Heart right ventricle (tissue), 16 donors: ENCODE data around the gene FAM193B. TPM values are rescaled to one million over a fixed set of nuclear protein-coding genes. Genes with fewer than 3 reads are reported as not detected.

Source experiments
- ATAC-seq, 8 donors: fragments of 200-7000 bp; cut with Tn5 transposase; one replicate each; pipeline ENCODE4 v1.9.1; 2020; ENCODE audit warnings: mild to moderate bottlenecking in 8 of 8, moderate library complexity in 8 of 8, moderate number of reproducible peaks in 1 of 8
- DNase-seq, 2 donors: peaks; one replicate each; pipeline ENCODE4 v3.0.0-alpha.2; 2020
- H3K27ac ChIP-seq, 10 donors: fragments of 200-600 bp; sonication (generic) in 2 of 10; one replicate each; pipeline versions ENCODE4 v1.5.0 to v1.8.0; 2020 to 2022; ENCODE audit warnings: mild to moderate bottlenecking in 3 of 10
- H3K27me3 ChIP-seq, 7 donors: fragments of 200-600 bp; one replicate each; pipeline ENCODE4 v1.8.0; 2021 to 2022; ENCODE audit warnings: mild to moderate bottlenecking in 2 of 7
- H3K36me3 ChIP-seq, 9 donors: fragments of 200-600 bp; sonication (generic) in 1 of 9; one replicate each; pipeline versions ENCODE4 v1.5.0 to v1.8.0; 2020 to 2022; ENCODE audit warnings: mild to moderate bottlenecking in 2 of 9
- H3K4me1 ChIP-seq, 9 donors: fragments of 200-600 bp; sonication (generic) in 1 of 9; one replicate each; pipeline versions ENCODE4 v1.5.0 to v1.8.0; 2020 to 2022; ENCODE audit warnings: mild to moderate bottlenecking in 4 of 9
- H3K4me3 ChIP-seq, 10 donors: fragments of 200-600 bp; sonication (generic) in 2 of 10; one replicate each; pipeline versions ENCODE4 v1.5.0 to v1.8.0; 2020 to 2022; ENCODE audit warnings: mild to moderate bottlenecking in 7 of 10, moderate library complexity in 2 of 10
- H3K9me3 ChIP-seq, 11 donors: fragments of 200-600 bp in 10 of 11; sonication (generic) in 2 of 11; one replicate each; pipeline versions ENCODE4 v1.5.0 to v1.8.0; 2013 to 2022; ENCODE audit warnings: mild to moderate bottlenecking in 2 of 11, control low read depth in 1 of 11, moderate library complexity in 1 of 11
- WGBS, 2 donors: extraction: QIAGEN DNeasy Blood & Tissue Kit; methylation state at CpG; one replicate each; pipeline ENCODE4 v1.1.7; 2013; ENCODE audit warnings: inconsistent platforms in 1 of 2; 5-methylcytosine and 5-hydroxymethylcytosine counted together
- intact Hi-C, 10 donors: fragments of 100-400 bp; cut with DNase I; formaldehyde crosslinking; loops; one replicate each; pipeline versions ENCODE4 v1.11.1 to v1.14.2; 2022
- polyA plus RNA-seq, 2 donors: library from polyadenylated mRNA; stranded (reverse); fragments of 200-250 nt; gene quantifications; one replicate each; pipeline ENCODE4 v1.2.3, GENCODE V29; 2013
- total RNA-seq, 10 donors: library from RNA; stranded (reverse); fragmentation: NEBNext Ultra II Directional in 3 of 10; extraction: Animal tissue kit (Norgen Biotek cat#: 25700) in 3 of 10; gene quantifications; one replicate each; pipeline versions ENCODE4 v1.2.1 to v1.2.4, GENCODE V29; 2021 to 2023
- TF ChIP-seq, protein P1 (sequence below), 9 donors: fragments of 200-600 bp; sonication (generic) in 2 of 9; IDR thresholded peaks; one replicate each; pipeline versions ENCODE4 v1.5.0 to v1.8.0; 2021 to 2022; ENCODE audit warnings: antibody characterized with exemption in 9 of 9, mild to moderate bottlenecking in 5 of 9, moderate library complexity in 1 of 9
- donor health status: Arrhythmogenic right ventricular cardiomyopathy.
- donor health status: ischemic (EF 13 %, LVEDD 7.1; RV severe dilation, severe dysfunction).
- donor health status: healthy with polysubstance abuse.
- donor health status: DM: no; HTN: yes; CAD: no.
- donor health status: DM: no; HTN: no; CAD: no.
- donor health status: ischemic (EF 25% LVEDD 6.9; RV normal size, moderate dysfunction).
- donor health status: ischemic (EF 25% LVEDD 5.7; RV mildly dilated, moderate dysfunction).
- donor health status: healthy.
- donor health status: DM: yes; HTN: yes; CAD: no.
- donor health status: Ischemic cardiomyopathy.
- donor health status: ischemic (EF 35%, LVEDD 5.7; RV mildly dilated, moderate dysfunction).
- donor health status: nonischemic (EF 11% LVEDD 7.7; RV severe dilation, severe dysfunction).
- donor health status: DM: yes; HTN: yes; CAD: no.
- donor health status: PGD.
- donor health status: ischemic (EF 29% LVEDD 5.4; RV normal size, mild dysfunction).
- donor health status: nonischemic (EF 23%, LVEDD 6.1; RV moderate dilation, normal function).

The FAM193B gene
- total and polyA plus RNA-seq, 12 donors, result 14.1 to 201 (median 21.7) TPM

DNA sequence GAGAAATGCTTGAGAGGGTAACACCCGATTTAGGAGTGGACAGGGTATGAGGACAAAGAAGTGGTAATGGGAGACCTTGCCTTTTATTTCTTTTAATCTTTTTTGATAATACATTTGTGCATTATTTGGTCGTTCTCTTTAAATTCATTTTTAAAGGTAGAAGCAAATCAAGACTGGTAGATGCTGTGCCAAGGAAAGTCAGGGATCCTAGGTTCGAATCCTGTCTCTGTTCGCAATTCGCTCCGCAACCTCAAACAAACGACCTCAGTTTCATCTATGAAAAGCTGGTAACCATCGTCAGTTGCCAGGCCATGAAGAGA is 37.3 kb upstream of the FAM193B start:
- Histone ChIP-seq H3K27ac (peak overlapping the region in 5 of 10 donors; percentile 80 to 94 (median 83)), H3K4me3 (peak overlapping the region in 9 of 10 donors; percentile 81 to 99 (median 96)), H3K36me3 (peaks cover 0 to 39% (median 27%) of the 10 kb centered on the region in 9 donors), H3K9me3 (no peaks in the 10 kb centered on the region), H3K4me1 (peaks cover 0 to 26% (median 17%) of the 10 kb centered on the region in 9 donors), H3K27me3 (peaks cover 0 to 27% (median 15%) of the 10 kb centered on the region in 7 donors)
- TF ChIP-seq, protein P1, sequence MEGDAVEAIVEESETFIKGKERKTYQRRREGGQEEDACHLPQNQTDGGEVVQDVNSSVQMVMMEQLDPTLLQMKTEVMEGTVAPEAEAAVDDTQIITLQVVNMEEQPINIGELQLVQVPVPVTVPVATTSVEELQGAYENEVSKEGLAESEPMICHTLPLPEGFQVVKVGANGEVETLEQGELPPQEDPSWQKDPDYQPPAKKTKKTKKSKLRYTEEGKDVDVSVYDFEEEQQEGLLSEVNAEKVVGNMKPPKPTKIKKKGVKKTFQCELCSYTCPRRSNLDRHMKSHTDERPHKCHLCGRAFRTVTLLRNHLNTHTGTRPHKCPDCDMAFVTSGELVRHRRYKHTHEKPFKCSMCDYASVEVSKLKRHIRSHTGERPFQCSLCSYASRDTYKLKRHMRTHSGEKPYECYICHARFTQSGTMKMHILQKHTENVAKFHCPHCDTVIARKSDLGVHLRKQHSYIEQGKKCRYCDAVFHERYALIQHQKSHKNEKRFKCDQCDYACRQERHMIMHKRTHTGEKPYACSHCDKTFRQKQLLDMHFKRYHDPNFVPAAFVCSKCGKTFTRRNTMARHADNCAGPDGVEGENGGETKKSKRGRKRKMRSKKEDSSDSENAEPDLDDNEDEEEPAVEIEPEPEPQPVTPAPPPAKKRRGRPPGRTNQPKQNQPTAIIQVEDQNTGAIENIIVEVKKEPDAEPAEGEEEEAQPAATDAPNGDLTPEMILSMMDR (IDR thresholded peaks at IDR 0.05), result no peak
- WGBS, 2 donors, result 10 to 13% methylated on average over 8 of the region's 8 CpGs
- no peak for ATAC-seq
- DNase-seq, result no peak
- intact Hi-C loops, result loop anchor here in 5 of 10 donors (5.0 to 10.0 kb wide), 4 partner anchors 39 to 74 kb away; partner anchors contain the start of genes FAM193B (in 2 of the 5) and DDX41 (in 1 of the 5)

DNA sequence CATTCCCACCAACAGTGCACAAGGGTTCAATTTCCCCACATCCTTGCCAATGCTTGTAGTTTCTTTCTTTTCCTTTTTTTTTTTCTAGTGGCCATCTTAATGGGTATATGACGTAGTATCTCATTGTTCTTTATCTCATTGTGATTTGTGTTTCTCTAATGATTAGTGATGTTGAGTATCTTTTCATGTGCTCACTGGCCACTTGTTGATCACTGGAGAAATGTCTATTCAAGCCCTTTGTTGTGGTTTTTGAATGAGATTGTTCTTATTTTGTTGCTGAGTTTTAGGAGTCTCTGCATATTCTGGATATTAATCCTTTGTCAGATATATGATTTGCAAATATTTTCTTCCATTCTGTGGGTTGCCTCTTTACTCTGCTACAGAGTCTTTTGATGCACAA is 36.0 kb upstream of the FAM193B start:
- Histone ChIP-seq H3K27ac (no peak overlapping the region), H3K27me3 (peaks cover 0 to 30% (median 19%) of the 10 kb centered on the region in 7 donors), H3K4me3 (no peak overlapping the region), H3K36me3 (peaks cover 0 to 27% (median 20%) of the 10 kb centered on the region in 9 donors), H3K9me3 (no peaks in the 10 kb centered on the region), H3K4me1 (peaks cover 0 to 28% (median 17%) of the 10 kb centered on the region in 9 donors)
- WGBS, 2 donors, result 64 to 69% methylated on average over 1 of the region's 1 CpG
- TF ChIP-seq, protein P1 (IDR thresholded peaks at IDR 0.05), result no peak
- intact Hi-C loops, result loop anchor here in 5 of 10 donors (5.0 to 10.0 kb wide), 4 partner anchors 38 to 73 kb away; partner anchors contain the start of genes FAM193B (in 2 of the 5) and DDX41 (in 1 of the 5)
- DNase-seq (no peak), ATAC-seq (no peak)

DNA sequence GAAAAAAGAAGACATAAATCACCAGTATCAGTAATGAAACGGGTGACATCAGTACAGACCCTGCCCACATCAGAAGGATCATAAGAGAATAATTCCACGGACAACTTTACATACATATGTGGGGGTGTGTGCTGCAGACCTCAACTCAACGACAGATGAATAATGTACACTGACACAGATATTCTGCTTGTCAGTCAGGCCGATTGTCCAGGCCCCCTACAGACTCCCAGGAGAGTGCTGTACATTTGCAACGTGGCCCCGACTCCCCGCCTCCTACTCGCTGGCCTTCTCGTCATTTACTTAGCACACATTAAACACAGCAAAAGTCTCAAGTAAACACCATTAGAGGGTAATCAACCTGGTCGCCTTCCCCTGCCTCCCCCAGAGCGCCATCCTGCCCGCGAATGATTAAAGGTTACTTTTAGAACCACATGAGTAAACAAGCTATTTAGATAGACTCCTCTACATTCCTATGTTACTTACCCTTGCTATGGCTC is 34.1 kb upstream of the FAM193B start:
- Histone ChIP-seq H3K36me3 (peaks cover 0 to 7% (median under 1%) of the 10 kb centered on the region in 9 donors), H3K9me3 (no peaks in the 10 kb centered on the region), H3K4me1 (peaks cover 0 to 22% (median 12%) of the 10 kb centered on the region in 9 donors), H3K4me3 (no peak overlapping the region), H3K27me3 (peaks cover 0 to 32% (median 21%) of the 10 kb centered on the region in 7 donors), H3K27ac (no peak overlapping the region)
- intact Hi-C loops, result no loop called here
- DNase-seq (no peak), ATAC-seq (no peak)
- 52 to 54% methylated on average over 13 of the region's 13 CpGs for WGBS, 2 donors
- TF ChIP-seq, protein P1 (IDR thresholded peaks at IDR 0.05), result no peak

- intact Hi-C loops, result no loop called here
- TF ChIP-seq, protein P1 (IDR thresholded peaks at IDR 0.05), result no peak
- H3K27ac ChIP-seq, result no peak overlapping the region
- no peaks in the 10 kb centered on the region for H3K9me3 ChIP-seq
- H3K36me3 ChIP-seq, result no peaks in the 10 kb centered on the region
- H3K4me1 ChIP-seq, result no peaks in the 10 kb centered on the region
- no peak overlapping the region for H3K4me3 ChIP-seq
- WGBS, 2 donors, result 87% methylated on average over 8 of the region's 8 CpGs
- ATAC-seq (no peak), DNase-seq (no peak)
- no peaks in the 10 kb centered on the region for H3K27me3 ChIP-seq
Measured at GRCh38 chr5:177578316-177578715, 24.0 kb upstream of the FAM193B start.
